GM12878 (cell line): ENCODE results near the gene MCMBP.
"Not testable (repeated sequence)": the region's sequence is repeated elsewhere in the genome, so short reads cannot be mapped to it uniquely, and the experiment has no call there.

Experiments used
- CREB1 ChIP-seq: IDR thresholded peaks from 2 replicates; pipeline ENCODE4 v1.6.1; 2012; ENCODE audit warnings: low read depth, mild to moderate bottlenecking, inconsistent platforms
- EZH2 ChIP-seq: IDR thresholded peaks from 2 replicates; pipeline ENCODE4 v1.6.1; 2012; ENCODE audit warnings: low read depth, mild to moderate bottlenecking, control low read depth, inconsistent platforms, low read length, borderline replicate concordance; ENCODE audit not compliant: control insufficient read depth
- MAX ChIP-seq: IDR thresholded peaks from 2 replicates; pipeline ENCODE4 v1.6.1; 2012; ENCODE audit warnings: low read depth, low read length, improper control_type of control experiment
- NRF1 ChIP-seq: conservative IDR thresholded peaks from 2 replicates; pipeline ENCODE4 v1.6.1; 2011; ENCODE audit warnings: mild to moderate bottlenecking, low read depth, low read length, improper control_type of control experiment
- ZBTB33 ChIP-seq: fragments of 450-650 bp; IDR thresholded peaks from 2 replicates; pipeline ENCODE4 v1.6.1; 2017; ENCODE audit warnings: mild to moderate bottlenecking

- not testable (repeated sequence) for TF ChIP-seq CREB1, ZBTB33, MAX, NRF1, EZH2
Observed at GRCh38 chr10:119795101-119795500, 77.5 kb downstream of the MCMBP start.
